ENCODE measurements around the gene MCTP2.

GRCh38 chr15:94258246-94258645 lies 26.9 kb downstream of the MCTP2 start:
- TF ChIP-seq, protein P1, sequence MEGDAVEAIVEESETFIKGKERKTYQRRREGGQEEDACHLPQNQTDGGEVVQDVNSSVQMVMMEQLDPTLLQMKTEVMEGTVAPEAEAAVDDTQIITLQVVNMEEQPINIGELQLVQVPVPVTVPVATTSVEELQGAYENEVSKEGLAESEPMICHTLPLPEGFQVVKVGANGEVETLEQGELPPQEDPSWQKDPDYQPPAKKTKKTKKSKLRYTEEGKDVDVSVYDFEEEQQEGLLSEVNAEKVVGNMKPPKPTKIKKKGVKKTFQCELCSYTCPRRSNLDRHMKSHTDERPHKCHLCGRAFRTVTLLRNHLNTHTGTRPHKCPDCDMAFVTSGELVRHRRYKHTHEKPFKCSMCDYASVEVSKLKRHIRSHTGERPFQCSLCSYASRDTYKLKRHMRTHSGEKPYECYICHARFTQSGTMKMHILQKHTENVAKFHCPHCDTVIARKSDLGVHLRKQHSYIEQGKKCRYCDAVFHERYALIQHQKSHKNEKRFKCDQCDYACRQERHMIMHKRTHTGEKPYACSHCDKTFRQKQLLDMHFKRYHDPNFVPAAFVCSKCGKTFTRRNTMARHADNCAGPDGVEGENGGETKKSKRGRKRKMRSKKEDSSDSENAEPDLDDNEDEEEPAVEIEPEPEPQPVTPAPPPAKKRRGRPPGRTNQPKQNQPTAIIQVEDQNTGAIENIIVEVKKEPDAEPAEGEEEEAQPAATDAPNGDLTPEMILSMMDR (IDR thresholded peaks at IDR 0.05; ENCODE audit: low read depth, low read length, poor library complexity, severe bottlenecking) = no peak
- no peak for TF ChIP-seq EZH2phosphoT487 (IDR thresholded peaks at IDR 0.05; ENCODE audit: borderline replicate concordance, low read length)

All from DOHH2 (cell line).